HepG2 (cell line): Measurements from ENCODE around the gene PLPP3. TPM values are rescaled to one million over a fixed set of nuclear protein-coding genes. Genes with fewer than 3 reads are reported as not detected.

Experiments
- AKAP8 ChIP-seq: sonication (generic); formaldehyde crosslinking; IDR thresholded peaks from 2 replicates; pipeline ENCODE4 v1.5.1; 2020; ENCODE audit warnings: mild to moderate bottlenecking, missing genetic modification reagents
- DDIT3 ChIP-seq: sonication (generic); formaldehyde crosslinking; IDR thresholded peaks from 2 replicates; pipeline ENCODE4 v1.4.0; 2020; ENCODE audit warnings: mild to moderate bottlenecking, missing genetic modification reagents
- DMAP1 ChIP-seq: IDR thresholded peaks from 2 replicates; pipeline ENCODE4 v1.6.1; 2016
- E2F5 ChIP-seq: sonication (generic); formaldehyde crosslinking; conservative IDR thresholded peaks from 2 replicates; pipeline ENCODE4 v1.4.0; 2020; ENCODE audit warnings: missing genetic modification reagents
- EZH2 ChIP-seq: conservative IDR thresholded peaks from 2 replicates; pipeline ENCODE4 v1.6.1; 2012; ENCODE audit warnings: mild to moderate bottlenecking, low read depth, low read length, moderate library complexity
- HDAC2 ChIP-seq: sonication (generic); formaldehyde crosslinking; IDR thresholded peaks from 2 replicates; pipeline ENCODE4 v1.4.0; 2020; ENCODE audit warnings: missing genetic modification reagents
- HIVEP1 ChIP-seq: sonication (generic); formaldehyde crosslinking; IDR thresholded peaks from 2 replicates; pipeline ENCODE4 v1.4.0; 2020; ENCODE audit warnings: mild to moderate bottlenecking, missing genetic modification reagents
- KDM1A ChIP-seq: IDR thresholded peaks from 2 replicates; pipeline ENCODE4 v1.6.1; 2016; ENCODE audit warnings: missing compliant biosample characterization
- LCORL ChIP-seq, 2 experiments: fragments of 450-650 bp in 1 of 2; sonication (generic) in 1 of 2; formaldehyde crosslinking in 1 of 2; IDR thresholded peaks; 2 replicates each; pipeline versions ENCODE4 v1.5.0 to v1.6.1; 2017 to 2020; ENCODE audit warnings: antibody characterized with exemption in 1 of 2, missing genetic modification reagents in 1 of 2
- MTA1 ChIP-seq: sonication (generic); formaldehyde crosslinking; IDR thresholded peaks from 2 replicates; pipeline ENCODE4 v1.4.0; 2020; ENCODE audit warnings: missing genetic modification reagents, mild to moderate bottlenecking, borderline replicate concordance
- MYNN ChIP-seq: sonication (generic); formaldehyde crosslinking; IDR thresholded peaks from 2 replicates; pipeline ENCODE4 v1.4.0; 2020; ENCODE audit warnings: mild to moderate bottlenecking, low read depth, missing genetic modification reagents
- PATZ1 ChIP-seq: sonication (generic); formaldehyde crosslinking; IDR thresholded peaks from 2 replicates; pipeline ENCODE4 v1.4.0; 2020; ENCODE audit warnings: missing genetic modification reagents
- RFXANK ChIP-seq: IDR thresholded peaks from 2 replicates; pipeline ENCODE4 v1.6.1; 2016
- SRF ChIP-seq: IDR thresholded peaks from 2 replicates; pipeline ENCODE4 v1.6.1; 2011; ENCODE audit warnings: mild to moderate bottlenecking, low read depth, low read length, moderate library complexity
- TEAD2 ChIP-seq: sonication (generic); formaldehyde crosslinking; IDR thresholded peaks from 2 replicates; pipeline ENCODE4 v1.9.0; 2021; ENCODE audit warnings: missing genetic modification reagents
- UBTF ChIP-seq: sonication (generic); formaldehyde crosslinking; IDR thresholded peaks from 2 replicates; pipeline ENCODE4 v1.4.0; 2020; ENCODE audit warnings: mild to moderate bottlenecking, missing genetic modification reagents
- ZKSCAN1 ChIP-seq: fragments of 150-350 bp; IDR thresholded peaks from 2 replicates; pipeline ENCODE4 v1.6.1; 2014; ENCODE audit warnings: low read length
- ZNF143 ChIP-seq: sonication (generic); formaldehyde crosslinking; IDR thresholded peaks from 2 replicates; pipeline ENCODE4 v1.4.0; 2020; ENCODE audit warnings: missing genetic modification reagents
- ZNF292 ChIP-seq: sonication (generic); formaldehyde crosslinking; IDR thresholded peaks from 2 replicates; pipeline ENCODE4 v1.8.1; 2022; ENCODE audit warnings: mild to moderate bottlenecking, low read depth, missing genetic modification reagents, borderline replicate concordance
- ZNF451 ChIP-seq: sonication (generic); formaldehyde crosslinking; IDR thresholded peaks from 2 replicates; pipeline ENCODE4 v1.5.0; 2020; ENCODE audit warnings: mild to moderate bottlenecking, missing genetic modification reagents
- ZNF737 ChIP-seq: sonication (generic); formaldehyde crosslinking; IDR thresholded peaks from 2 replicates; pipeline ENCODE4 v1.5.0; 2020; ENCODE audit warnings: missing genetic modification reagents, mild to moderate bottlenecking, borderline replicate concordance
- ZNF749 ChIP-seq: sonication (generic); formaldehyde crosslinking; IDR thresholded peaks from 2 replicates; pipeline ENCODE4 v1.8.0; 2022; ENCODE audit warnings: mild to moderate bottlenecking, missing genetic modification reagents, moderate library complexity, borderline replicate concordance
- ZNF883 ChIP-seq: sonication (generic); formaldehyde crosslinking; IDR thresholded peaks from 2 replicates; pipeline ENCODE4 v1.5.1; 2020; ENCODE audit warnings: mild to moderate bottlenecking, missing genetic modification reagents; ENCODE audit errors: not compliant biosample characterization
- polyA plus RNA-seq, 8 experiments: library from polyadenylated mRNA; depleted of rRNA in 3 of 8; stranded (reverse) in 7 of 8; unstranded in 1 of 8; fragments of >200 nt; fragmentation: Illumina TruSeq in 4 of 8; extraction: Trizol in 4 of 8; gene quantifications; 2 replicates each; pipeline versions ENCODE4 v1.2.1 to v1.2.3, GENCODE V29; 2011 to 2016; ENCODE audit warnings: low read depth in 4 of 8, missing spikeins in 1 of 8, mixed read lengths in 1 of 8; ENCODE audit not compliant: insufficient read depth in 1 of 8
- total RNA-seq, 5 experiments: library from RNA; depleted of rRNA; stranded (reverse); fragments of >200 nt; fragmentation: Illumina TruSeq; extraction: Trizol; gene quantifications; 2 replicates each; pipeline ENCODE4 v1.2.3, GENCODE V29; 2016; ENCODE audit warnings: low read depth in 1 of 5
- TF ChIP-seq, protein P1 (sequence below): sonication (generic); formaldehyde crosslinking; IDR thresholded peaks from 2 replicates; pipeline ENCODE4 v1.5.1; 2020; ENCODE audit warnings: missing genetic modification reagents, mild to moderate bottlenecking, borderline replicate concordance

PLPP3 gene
- total and polyA plus RNA-seq, 2 of the 13 experiments (the other 11 are each of a cell fraction or from before 2014, with no cell fraction given): 49.7 to 65.8 TPM

DNA sequence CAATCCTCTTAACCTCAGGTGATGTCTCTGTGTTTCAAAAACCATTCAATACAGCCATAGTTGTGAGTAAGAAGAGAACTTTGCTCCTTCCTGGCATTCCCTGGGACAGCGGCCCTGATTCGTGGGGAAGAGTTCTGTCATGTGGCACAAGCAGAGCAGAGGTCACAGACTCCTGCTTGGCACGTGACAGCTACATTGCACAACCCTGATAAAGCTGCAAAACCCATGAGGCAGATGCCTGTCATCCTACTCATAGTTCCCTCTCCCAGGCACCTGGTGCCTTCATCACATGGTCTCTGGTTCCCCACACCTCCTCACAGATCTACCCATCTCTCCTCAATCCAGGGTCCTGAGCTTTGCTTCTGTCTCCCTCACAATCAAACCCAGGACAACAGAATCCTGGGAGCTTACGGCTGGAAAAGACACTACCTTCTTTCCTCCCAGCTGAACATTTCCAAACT is 70.8 kb downstream of the PLPP3 start (continued):
- TF ChIP-seq UBTF (peak; percentile 71), LCORL (IDR thresholded peaks at IDR 0.05) (no peak), LCORL (CRISPR knock-in tag; IDR thresholded peaks at IDR 0.05) (peak; percentile 91), ZNF749 (CRISPR knock-in tag) (peak; percentile 94), AKAP8 (CRISPR knock-in tag) (peak; percentile 68; the same call in 1 of the 2 replicates), ZNF451 (CRISPR knock-in tag) (peak; percentile 95), ZNF737 (CRISPR knock-in tag) (no peak), DDIT3 (CRISPR knock-in tag) (no peak), KDM1A (CRISPR knock-in tag) (peak; percentile 94), ZNF143 (CRISPR knock-in tag) (peak; percentile 71), SRF (no peak; the same call in 1 of the 2 replicates), MYNN (CRISPR knock-in tag) (no peak), E2F5 (CRISPR knock-in tag) (no peak), RFXANK (peak; percentile 70; the same call in 1 of the 2 replicates), ZNF292 (peak; percentile 97), HDAC2 (CRISPR knock-in tag) (peak; percentile 99), EZH2 (no peak), PATZ1 (CRISPR knock-in tag) (no peak; the same call in 1 of the 2 replicates), MTA1 (peak; percentile 96), TEAD2 (CRISPR knock-in tag) (no peak), DMAP1 (CRISPR knock-in tag) (peak; percentile 95), ZKSCAN1 (no peak), ZNF883 (CRISPR knock-in tag) (peak; percentile 69), HIVEP1 (CRISPR knock-in tag) (peak; percentile 95)
- TF ChIP-seq, protein P1, sequence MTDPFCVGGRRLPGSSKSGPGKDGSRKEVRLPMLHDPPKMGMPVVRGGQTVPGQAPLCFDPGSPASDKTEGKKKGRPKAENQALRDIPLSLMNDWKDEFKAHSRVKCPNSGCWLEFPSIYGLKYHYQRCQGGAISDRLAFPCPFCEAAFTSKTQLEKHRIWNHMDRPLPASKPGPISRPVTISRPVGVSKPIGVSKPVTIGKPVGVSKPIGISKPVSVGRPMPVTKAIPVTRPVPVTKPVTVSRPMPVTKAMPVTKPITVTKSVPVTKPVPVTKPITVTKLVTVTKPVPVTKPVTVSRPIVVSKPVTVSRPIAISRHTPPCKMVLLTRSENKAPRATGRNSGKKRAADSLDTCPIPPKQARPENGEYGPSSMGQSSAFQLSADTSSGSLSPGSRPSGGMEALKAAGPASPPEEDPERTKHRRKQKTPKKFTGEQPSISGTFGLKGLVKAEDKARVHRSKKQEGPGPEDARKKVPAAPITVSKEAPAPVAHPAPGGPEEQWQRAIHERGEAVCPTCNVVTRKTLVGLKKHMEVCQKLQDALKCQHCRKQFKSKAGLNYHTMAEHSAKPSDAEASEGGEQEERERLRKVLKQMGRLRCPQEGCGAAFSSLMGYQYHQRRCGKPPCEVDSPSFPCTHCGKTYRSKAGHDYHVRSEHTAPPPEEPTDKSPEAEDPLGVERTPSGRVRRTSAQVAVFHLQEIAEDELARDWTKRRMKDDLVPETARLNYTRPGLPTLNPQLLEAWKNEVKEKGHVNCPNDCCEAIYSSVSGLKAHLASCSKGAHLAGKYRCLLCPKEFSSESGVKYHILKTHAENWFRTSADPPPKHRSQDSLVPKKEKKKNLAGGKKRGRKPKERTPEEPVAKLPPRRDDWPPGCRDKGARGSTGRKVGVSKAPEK (CRISPR knock-in tag): peak; percentile 67
